HG03342 (cell line): Measurements from ENCODE around the gene MS4A2.
"Not testable (repeated sequence)": the region's sequence is repeated elsewhere in the genome, so short reads cannot be mapped to it uniquely, and the experiment has no call there.

Experiments used
- ATAC-seq: cut with Tn5 transposase; IDR thresholded peaks from one replicate; pipeline ENCODE4 v1.9.1; 2021; ENCODE audit warnings: mild to moderate bottlenecking, moderate library complexity; ENCODE audit not compliant: unreplicated experiment

MS4A2 gene

DNA sequence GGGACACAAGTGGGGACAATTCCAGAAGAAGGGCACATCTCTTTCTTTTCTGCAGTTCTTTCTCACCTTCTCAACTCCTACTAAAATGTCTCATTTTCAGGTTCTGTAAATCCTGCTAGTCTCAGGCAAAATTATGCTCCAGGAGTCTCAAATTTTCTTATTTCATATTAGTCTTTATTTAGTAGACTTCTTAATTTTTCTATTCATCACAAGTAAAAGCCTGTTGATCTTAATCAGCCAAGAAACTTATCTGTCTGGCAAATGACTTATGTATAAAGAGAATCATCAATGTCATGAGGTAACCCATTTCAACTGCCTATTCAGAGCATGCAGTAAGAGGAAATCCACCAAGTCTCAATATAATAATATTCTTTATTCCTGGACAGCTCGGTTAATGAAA is at the start of gene MS4A2:
Gene MS4A2 (plus strand): TSS at position 301 of the 400 bp plus-strand sequence. CDS start 102 bp downstream, outside the sequence.
- no peak for ATAC-seq

GRCh38 chr11:60040109-60040508 is 48.4 kb upstream of the MS4A2 start, which contains the start of gene OOSP2:
Gene OOSP2 (plus strand): TSS chr11:60040409. CDS start chr11:60040460, 51 bp downstream.
- no peak for ATAC-seq

DNA sequence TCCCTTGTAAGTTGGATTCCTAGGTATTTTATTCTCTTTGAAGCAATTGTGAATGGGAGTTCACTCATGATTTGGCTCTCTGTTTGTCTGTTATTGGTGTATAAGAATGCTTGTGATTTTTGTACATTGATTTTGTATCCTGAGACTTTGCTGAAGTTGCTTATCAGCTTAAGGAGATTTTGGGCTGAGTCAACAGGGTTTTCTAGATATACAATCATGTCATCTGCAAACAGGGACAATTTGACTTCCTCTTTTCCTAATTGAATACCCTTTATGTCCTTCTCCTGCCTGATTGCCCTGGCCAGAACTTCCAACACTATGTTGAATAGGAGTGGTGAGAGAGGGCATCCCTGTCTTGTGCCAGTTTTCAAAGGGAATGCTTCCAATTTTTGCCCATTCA is 38.0 kb upstream of the MS4A2 start:
- not testable (repeated sequence) for ATAC-seq

DNA sequence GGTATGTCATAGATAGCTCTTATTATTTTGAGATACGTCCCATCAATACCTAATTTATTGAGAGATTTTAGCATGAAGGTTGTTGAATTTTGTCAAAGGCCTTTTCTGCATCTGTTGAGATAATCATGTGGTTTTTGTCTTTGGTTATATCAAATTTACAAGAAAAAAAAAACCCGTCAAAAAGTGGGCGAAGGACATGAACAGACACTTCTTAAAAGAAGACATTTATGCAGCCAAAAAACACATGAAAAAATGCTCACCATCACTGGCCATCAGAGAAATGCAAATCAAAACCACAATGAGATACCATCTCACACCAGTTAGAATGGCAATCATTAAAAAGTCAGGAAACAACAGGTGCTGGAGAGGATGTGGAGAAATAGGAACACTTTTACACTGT is 37.6 kb upstream of the MS4A2 start:
- not testable (repeated sequence) for ATAC-seq

DNA sequence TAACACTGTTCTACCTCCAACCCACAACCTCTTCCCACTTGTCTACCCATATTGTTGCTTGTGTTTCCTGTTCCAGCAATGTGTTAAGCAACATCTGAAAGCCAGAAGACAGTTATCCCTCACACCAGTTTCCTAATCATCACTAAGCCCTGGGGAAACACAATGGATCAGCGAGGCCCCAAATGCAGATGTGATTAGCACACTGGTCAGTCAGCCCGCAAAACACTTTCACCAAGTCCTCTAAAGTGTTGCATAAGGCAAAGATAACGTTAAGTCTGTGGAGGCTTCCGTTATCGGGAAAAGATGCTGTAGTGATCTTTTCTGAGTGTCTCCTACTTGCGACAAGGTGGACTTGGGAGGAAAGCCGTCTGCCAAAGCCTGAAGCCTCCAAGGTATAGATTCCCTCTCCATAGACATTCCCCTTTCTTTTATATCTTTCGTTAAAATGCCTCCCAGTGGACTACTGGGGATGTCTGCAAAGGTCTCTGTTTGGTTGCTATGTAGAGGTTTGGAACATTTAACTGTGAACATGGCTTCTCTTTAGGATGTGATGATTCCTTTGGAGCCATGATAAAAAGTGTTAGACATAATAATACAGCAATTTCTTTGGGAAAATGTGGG is 32.0 kb upstream of the MS4A2 start, which contains the start of gene MS4A3:
Gene MS4A3 (plus strand): TSS at position 317 of the 621 bp plus-strand sequence. CDS start 4,496 bp downstream, outside the sequence.
- no peak for ATAC-seq

DNA sequence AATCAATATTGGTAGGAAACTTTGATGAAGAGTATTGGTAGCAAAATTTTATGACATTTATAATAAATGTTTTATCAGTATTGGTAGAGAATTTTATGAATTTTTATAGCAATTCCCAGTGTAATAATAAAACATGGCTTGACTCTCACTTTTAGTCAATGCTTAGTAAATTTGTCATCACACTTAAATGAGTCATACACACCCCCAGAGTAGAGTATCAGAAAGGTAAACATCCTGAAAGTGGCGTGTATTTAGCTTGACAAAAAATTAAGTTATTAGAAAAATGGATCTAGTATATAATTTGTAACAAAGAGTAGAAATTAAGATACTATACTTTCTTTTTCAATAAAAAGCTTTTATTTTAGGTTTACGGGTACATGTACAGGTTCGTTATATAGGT is 29.4 kb upstream of the MS4A2 start:
- no peak for ATAC-seq

DNA sequence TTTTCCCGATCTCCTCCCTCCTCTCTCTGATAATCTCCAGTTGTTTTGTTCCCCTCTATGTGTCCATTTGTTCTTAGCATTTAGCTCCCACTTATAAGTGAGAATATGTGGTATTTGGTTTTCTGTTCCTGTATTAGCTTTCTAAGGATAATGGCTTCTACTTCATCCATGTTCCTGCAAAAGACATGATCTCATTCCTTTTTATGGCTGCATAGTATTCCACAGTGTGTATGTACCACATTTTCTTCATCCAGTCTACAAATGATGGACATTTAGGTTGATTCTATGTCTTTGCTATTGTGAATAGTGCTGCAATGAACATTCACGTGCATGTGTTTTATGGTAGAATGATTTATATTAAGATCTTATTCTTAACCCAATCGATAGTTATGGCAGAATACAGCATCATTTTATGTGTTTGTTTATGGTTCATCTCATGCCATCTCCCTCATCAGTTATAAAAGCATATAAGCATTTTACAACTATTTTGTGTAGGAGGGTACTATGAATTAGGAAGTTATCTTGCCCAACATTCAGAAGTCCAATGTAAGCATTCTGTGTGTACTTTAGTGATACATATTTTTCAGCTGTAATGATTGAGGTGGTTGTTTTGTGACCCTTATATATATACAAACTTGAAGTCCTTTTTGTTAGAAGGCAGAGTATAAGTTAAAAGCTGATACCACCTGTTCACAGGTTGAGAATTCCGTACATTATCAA is 28.8 kb upstream of the MS4A2 start:
- ATAC-seq: no peak

- no peak for ATAC-seq
These were observed 24.4 kb upstream of the MS4A2 start for GRCh38 chr11:60064111-60064510.

DNA sequence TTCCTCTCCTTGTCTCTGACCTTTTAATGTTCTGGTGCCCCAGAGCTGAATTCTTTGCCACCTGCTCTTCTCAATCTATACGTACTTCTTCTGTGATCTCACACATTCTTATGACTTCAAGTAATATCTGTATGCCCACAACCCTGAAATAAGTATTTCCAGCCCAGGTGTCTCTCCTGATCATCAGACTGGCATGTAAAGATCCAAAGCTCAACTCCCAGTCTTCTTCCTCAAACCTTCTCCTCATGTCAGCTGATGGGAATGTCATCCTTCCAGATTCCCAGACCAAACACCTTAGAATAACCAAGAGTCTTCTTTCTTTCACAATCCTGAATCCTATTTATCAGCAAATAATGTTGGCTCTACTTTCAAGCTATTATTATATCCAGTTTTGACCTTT is 22.7 kb upstream of the MS4A2 start:
- ATAC-seq: no peak

- ATAC-seq: no peak
These were observed 19.0 kb upstream of the MS4A2 start for GRCh38 chr11:60069450-60069849.

GRCh38 chr11:60071644-60072043 is 16.8 kb upstream of the MS4A2 start:
- not testable (repeated sequence) for ATAC-seq

GRCh38 chr11:60077216-60077817 is 11.1 kb upstream of the MS4A2 start:
- ATAC-seq: no peak

GRCh38 chr11:60077981-60078380 is 10.5 kb upstream of the MS4A2 start:
- no peak for ATAC-seq

GRCh38 chr11:60078745-60079144 is 9.7 kb upstream of the MS4A2 start:
- ATAC-seq: no peak

DNA sequence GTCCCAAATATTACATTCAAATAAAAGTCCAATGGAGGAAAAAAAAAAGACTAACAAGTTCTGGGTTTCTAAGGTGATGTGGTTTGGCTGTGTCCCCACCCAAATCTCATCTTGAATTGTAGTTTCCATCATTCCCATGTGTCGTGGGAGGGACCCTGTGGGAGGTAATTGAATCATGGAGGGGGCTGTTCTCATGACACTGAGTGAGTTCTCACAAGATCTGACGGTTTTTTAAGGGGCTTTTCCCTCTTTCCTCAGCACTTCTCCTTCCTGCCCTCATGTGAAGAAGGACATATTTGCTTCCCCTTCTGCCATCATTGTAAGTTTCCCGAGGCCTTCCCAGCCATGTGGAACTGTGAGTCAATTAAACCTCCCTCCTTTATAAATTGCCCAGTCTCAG is 7.9 kb upstream of the MS4A2 start:
- ATAC-seq: no peak

DNA sequence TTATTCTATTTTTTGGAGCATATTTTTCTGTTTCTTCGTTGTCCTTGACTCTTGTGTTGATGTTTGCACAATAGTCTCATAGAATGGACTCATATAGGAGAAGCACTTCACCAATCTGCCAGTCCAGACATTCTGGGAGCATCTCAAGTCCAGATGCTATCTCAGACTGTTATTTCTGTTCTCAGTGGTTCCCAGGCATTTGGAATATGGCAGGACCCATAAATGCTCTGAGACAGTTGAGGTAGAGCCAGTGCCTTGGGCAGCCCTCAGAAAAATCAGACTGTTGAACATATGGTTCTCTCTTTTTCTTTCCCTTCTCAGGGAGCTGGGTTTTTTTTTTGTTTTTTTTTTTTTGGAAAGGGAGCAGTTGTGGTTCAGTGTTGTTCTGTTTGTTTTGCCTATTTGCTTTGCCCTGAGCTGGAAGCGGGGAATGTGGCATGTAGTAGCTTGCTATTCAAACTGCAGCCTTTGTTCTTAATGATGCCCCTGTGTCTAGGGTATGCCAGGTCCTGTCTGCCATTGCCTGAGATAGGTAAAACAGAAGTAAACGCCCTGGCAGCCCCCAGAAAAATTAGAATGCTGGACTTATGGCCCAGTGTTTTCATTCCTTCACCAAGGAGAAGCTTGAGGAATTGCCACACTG is 3.7 kb upstream of the MS4A2 start:
- ATAC-seq: no peak

DNA sequence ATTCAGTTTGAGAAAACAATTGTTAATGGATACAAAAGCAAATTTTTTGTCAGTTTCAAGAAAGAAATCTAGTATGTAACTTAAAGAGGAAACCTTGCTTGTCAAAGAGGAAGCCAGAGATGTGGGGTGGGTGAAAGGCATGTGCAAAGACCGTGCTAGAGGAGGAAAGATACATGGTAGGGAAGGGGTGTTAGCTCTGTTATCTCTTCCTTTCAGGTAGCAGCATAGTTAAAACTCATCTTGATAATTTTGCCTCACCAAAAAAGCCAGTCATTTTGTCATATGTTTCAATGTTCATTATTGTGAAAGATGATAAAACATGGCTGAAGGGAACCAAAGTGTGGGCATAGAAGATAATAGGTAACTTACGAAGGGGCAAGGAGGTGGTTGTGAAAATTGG is 2.6 kb upstream of the MS4A2 start:
- ATAC-seq: no peak

DNA sequence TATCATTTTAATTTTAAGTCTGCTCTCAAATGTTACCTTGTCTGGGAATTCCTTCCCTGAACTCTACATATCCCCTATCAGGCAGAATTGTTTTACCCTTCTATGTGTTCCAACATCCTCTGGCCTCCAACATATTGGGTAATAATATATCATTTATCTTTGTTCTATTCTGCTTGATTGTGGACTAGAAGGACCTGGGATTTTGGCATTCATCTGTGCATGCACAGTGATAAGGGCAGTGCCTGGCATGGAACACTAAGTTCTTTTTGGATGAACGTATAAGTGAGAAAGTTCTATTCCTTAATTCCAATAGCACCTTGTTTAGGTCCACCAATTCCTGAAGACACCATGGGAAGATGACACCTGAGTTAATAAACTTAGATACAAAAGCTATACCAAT is 1.2 kb upstream of the MS4A2 start:
- no peak for ATAC-seq

DNA sequence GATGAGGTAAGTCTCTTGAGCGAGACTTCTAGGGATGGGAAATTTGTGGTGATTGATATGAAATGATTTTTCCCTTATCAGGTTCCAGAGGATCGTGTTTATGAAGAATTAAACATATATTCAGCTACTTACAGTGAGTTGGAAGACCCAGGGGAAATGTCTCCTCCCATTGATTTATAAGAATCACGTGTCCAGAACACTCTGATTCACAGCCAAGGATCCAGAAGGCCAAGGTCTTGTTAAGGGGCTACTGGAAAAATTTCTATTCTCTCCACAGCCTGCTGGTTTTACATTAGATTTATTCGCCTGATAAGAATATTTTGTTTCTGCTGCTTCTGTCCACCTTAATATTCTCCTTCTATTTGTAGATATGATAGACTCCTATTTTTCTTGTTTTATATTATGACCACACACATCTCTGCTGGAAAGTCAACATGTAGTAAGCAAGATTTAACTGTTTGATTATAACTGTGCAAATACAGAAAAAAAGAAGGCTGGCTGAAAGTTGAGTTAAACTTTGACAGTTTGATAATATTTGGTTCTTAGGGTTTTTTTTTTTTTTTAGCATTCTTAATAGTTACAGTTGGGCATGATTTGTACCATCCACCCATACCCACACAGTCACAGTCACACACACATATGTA is 7.1 kb downstream of the MS4A2 start:
- no peak for ATAC-seq

GRCh38 chr11:60097189-60097588 is 8.7 kb downstream of the MS4A2 start:
- ATAC-seq: no peak

- peak; percentile 71 for ATAC-seq
These were observed 10.0 kb downstream of the MS4A2 start for GRCh38 chr11:60098508-60098907.
